H1 (cell line): ENCODE results near the gene RNF123. TPM values are rescaled to one million over a fixed set of nuclear protein-coding genes. Genes with fewer than 3 reads are reported as not detected.

Experiments
- ASH2L ChIP-seq: fragments of 200-600, 300-600 bp; sonication (generic); IDR thresholded peaks from one replicate; pipeline ENCODE4 v1.7.1; 2017; ENCODE audit warnings: low read length
- RFX5 ChIP-seq: IDR thresholded peaks from 2 replicates; pipeline ENCODE4 v1.6.1; 2011; ENCODE audit warnings: low read depth, low read length, improper control_type of control experiment, borderline replicate concordance
- polyA plus RNA-seq, 7 experiments: library from polyadenylated mRNA; depleted of rRNA in 3 of 7; stranded (reverse) in 5 of 7; unstranded in 2 of 7; fragments of >200 nt in 5 of 7; fragments of 200-250 nt in 2 of 7; gene quantifications; 1 replicate in 5 of 7; 2 replicates in 1 of 7; 4 replicates in 1 of 7; pipeline versions ENCODE4 v1.2.1 to v1.2.3, GENCODE V29; 2011 to 2013; ENCODE audit warnings: missing spikeins in 2 of 7, mixed read lengths in 2 of 7
- total RNA-seq: library from RNA; stranded (reverse); fragmentation: NEBNext Ultra II Directional; extraction: Animal tissue kit (Norgen Biotek cat#: 25700); gene quantifications from 2 replicates; pipeline ENCODE4 v1.2.1, GENCODE V29; 2021

The RNF123 gene
- total and polyA plus RNA-seq, 2 of the 8 experiments (the other 6 are each of a cell fraction or from before 2014, with no cell fraction given): 30.5 to 57.7 TPM

DNA sequence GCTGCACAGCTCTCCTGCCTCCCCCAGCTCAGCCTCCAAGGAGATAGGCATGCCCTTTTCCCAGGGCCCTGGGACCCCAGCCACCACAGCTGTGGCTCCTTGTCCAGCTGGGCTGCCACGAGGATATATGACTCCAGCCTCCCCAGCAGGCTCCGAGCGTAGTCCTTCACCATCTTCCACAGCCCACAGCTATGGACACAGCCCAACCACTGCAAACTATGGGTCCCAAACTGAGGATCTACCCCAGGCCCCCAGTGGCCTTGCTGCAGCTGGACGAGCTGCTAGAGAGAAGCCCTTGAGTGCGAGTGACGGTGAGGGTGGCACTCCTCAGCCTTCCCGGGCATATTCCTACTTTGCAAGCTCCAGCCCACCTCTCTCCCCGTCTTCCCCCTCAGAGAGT lies 35.7 kb upstream of the RNF123 start (continued):
- TF ChIP-seq ASH2L (no peak), RFX5 (no peak)
